Left ventricle myocardium inferior (tissue), 1 donor: ENCODE data around the gene ZSWIM9. TPM values are rescaled to one million over a fixed set of nuclear protein-coding genes. Genes with fewer than 3 reads are reported as not detected.

Experiments used
- DNase-seq: peaks from one replicate; pipeline ENCODE4 v3.0.0-alpha.2; 2020
- H3K27ac ChIP-seq: fragments of 200-600 bp; replicated peaks from 2 replicates; pipeline ENCODE4 v1.8.0; 2021
- H3K27me3 ChIP-seq: fragments of 200-600 bp; 2 replicates; pipeline ENCODE4 v1.8.0; 2021; ENCODE audit warnings: low read depth
- H3K36me3 ChIP-seq: fragments of 200-600 bp; 2 replicates; pipeline ENCODE4 v1.8.0; 2021
- H3K4me1 ChIP-seq: fragments of 200-600 bp; 2 replicates; pipeline ENCODE4 v1.8.0; 2021
- H3K4me3 ChIP-seq: fragments of 200-600 bp; 2 replicates; pipeline ENCODE4 v1.8.0; 2021; ENCODE audit warnings: mild to moderate bottlenecking, moderate library complexity
- H3K9me3 ChIP-seq: fragments of 200-600 bp; replicated peaks from 2 replicates; pipeline ENCODE4 v1.8.0; 2021
- CTCF ChIP-seq: fragments of 200-600 bp; IDR thresholded peaks from 2 replicates; pipeline ENCODE4 v1.8.0; 2021; ENCODE audit warnings: antibody characterized with exemption, mild to moderate bottlenecking, borderline replicate concordance
- intact Hi-C: fragments of 100-400 bp; cut with micrococcal nuclease; formaldehyde crosslinking; loops from one replicate; pipeline ENCODE4 v1.11.0; 2022
- long read RNA-seq: library from polyadenylated mRNA; unstranded; transcript quantifications from one replicate; pipeline ENCODE4 v2.0.0, GENCODE V29; 2021
- total RNA-seq: library from RNA; stranded (reverse); fragmentation: NEBNext Ultra II Directional; extraction: Animal tissue kit (Norgen Biotek cat#: 25700); gene quantifications from one replicate; pipeline ENCODE4 v1.2.1, GENCODE V29; 2021
- donor health status: DM: no; HTN: yes; CAD: no; lungs with severe emphysema.

ZSWIM9 gene
- total RNA-seq: 7.6 TPM
- long read RNA-seq, partial matches to known transcripts: 0 of 4 reads
- long read RNA-seq, other reads (novel, unspliced or antisense): 4 of 4 reads

GRCh38 chr19:48169939-48170803 lies at the start of gene ZSWIM9, which contains the start of gene LIG1:
ZSWIM9 (plus strand) TSS chr19:48170680; CDS start chr19:48171803, 1,123 bp downstream.
LIG1 (minus strand) TSS chr19:48170344; CDS start chr19:48165566, 4,778 bp downstream.
- Histone ChIP-seq H3K4me1 (peaks cover 24% of the 10 kb centered on the region), H3K27me3 (no peaks in the 10 kb centered on the region), H3K9me3 (no peaks in the 10 kb centered on the region), H3K36me3 (peaks cover 32% of the 10 kb centered on the region), H3K27ac (peak within 1 kb of the TSS; percentile 98), H3K4me3 (peak within 1 kb of the TSS; percentile 95)
- intact Hi-C loops: no loop called here
- TF ChIP-seq CTCF: peak; percentile 29
- DNase-seq: peak; percentile 91

GRCh38 chr19:48121066-48121465 lies 49.4 kb upstream of the ZSWIM9 start:
- Histone ChIP-seq H3K4me1 (peaks cover 21% of the 10 kb centered on the region), H3K36me3 (no peaks in the 10 kb centered on the region), H3K27ac (no peak overlapping the region), H3K9me3 (no peaks in the 10 kb centered on the region), H3K27me3 (no peaks in the 10 kb centered on the region), H3K4me3 (no peak overlapping the region)
- intact Hi-C loops: no loop called here
- no peak for DNase-seq
- TF ChIP-seq CTCF: no peak

DNA sequence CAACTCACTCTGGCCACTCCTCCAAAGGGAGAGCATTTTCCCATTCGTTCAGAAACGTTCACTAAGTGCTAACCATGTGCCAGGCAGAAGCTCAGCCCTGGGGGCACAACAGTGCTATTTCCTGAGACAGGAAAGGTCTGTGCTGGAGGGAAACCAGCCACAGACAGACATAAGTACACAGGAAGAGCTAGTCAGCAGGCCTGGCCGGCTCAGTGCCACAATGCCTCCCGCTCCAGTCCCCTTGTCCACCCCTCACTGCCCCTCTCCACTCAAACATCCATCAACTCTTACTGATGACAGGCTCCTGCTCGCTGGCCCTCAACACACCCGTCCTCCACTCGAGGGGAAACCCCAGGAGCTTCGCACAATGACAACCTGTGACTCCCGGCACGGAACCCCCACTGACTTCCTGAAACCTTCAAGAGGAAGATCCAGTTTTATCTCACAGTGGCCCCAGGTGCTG lies 48.5 kb upstream of the ZSWIM9 start:
- no peak for DNase-seq
- Histone ChIP-seq H3K27ac (no peak overlapping the region), H3K27me3 (no peaks in the 10 kb centered on the region), H3K36me3 (no peaks in the 10 kb centered on the region), H3K4me3 (no peak overlapping the region), H3K9me3 (no peaks in the 10 kb centered on the region), H3K4me1 (peaks cover 21% of the 10 kb centered on the region)
- intact Hi-C loops: no loop called here
- no peak for TF ChIP-seq CTCF

DNA sequence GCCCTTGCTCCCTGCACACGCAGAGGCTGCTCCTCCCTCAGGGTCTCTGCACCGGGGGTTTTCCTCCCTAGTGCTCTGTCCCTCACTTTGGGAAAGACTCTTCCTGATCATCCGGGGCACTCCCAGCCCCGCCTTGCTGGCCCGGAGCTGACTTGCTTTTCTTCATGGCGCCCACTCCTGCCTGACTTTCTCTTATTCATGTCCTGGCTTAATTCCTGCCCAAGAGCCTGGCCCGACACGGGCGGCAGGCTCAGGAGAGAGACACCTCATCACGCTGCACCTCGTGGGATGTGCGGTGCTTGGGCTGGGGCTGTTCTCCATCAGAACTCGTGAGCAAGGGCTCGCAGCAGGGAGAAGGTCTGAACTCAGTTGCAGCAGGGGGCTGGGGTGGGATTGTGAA lies 48.1 kb upstream of the ZSWIM9 start:
- Histone ChIP-seq H3K27me3 (no peaks in the 10 kb centered on the region), H3K27ac (no peak overlapping the region), H3K36me3 (peaks cover under 1% of the 10 kb centered on the region), H3K9me3 (no peaks in the 10 kb centered on the region), H3K4me3 (no peak overlapping the region), H3K4me1 (peaks cover 21% of the 10 kb centered on the region)
- DNase-seq: no peak
- intact Hi-C loops: no loop called here
- TF ChIP-seq CTCF: no peak

DNA sequence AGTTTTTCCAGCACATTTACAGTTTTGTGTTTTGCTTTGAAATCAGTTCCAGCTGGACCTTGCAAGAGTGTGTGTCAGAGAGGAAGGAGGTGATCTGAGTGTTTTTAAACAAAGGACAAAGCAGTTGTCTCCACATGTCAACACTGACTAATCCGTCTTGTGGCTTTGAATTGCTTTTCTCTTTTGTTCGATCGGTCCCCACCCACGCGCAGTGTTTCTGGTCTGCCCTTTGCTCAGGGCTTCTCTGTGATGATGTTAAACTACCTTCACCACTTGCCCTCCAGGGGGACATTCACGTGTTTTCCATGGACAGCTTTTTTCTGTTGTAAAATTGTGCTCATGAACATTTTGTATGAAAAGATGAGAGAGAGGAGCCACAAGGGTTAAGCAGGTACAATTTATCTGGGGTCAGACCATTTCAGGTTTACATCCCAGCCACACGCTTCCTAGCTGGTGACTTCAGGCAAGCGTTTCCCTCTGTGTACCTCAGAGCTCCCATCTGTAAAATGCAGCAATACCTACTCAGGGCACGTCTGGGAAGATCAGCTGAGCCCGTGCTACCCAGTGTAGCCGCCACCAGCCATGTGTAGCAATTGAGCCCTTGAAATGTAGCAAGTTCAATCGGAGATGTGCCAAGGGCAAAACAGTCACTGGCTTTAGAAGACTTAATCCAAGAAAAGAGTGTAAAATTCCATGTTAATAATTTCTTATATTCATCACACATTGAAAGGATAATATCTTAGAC lies 46.4 kb upstream of the ZSWIM9 start:
- Histone ChIP-seq H3K4me3 (no peak overlapping the region), H3K27me3 (no peaks in the 10 kb centered on the region), H3K27ac (no peak overlapping the region), H3K36me3 (peaks cover 9% of the 10 kb centered on the region), H3K4me1 (peaks cover 21% of the 10 kb centered on the region), H3K9me3 (no peaks in the 10 kb centered on the region)
- DNase-seq: no peak
- TF ChIP-seq CTCF: no peak
- intact Hi-C loops: no loop called here
